ENCODE data around the gene HS6ST2. TPM values are rescaled to one million over a fixed set of nuclear protein-coding genes. Genes with fewer than 3 reads are reported as not detected.
"Not testable (repeated sequence)": the region's sequence is repeated elsewhere in the genome, so short reads cannot be mapped to it uniquely, and the experiment has no call there.

Gene HS6ST2
- 1.2 TPM for total RNA-seq

DNA sequence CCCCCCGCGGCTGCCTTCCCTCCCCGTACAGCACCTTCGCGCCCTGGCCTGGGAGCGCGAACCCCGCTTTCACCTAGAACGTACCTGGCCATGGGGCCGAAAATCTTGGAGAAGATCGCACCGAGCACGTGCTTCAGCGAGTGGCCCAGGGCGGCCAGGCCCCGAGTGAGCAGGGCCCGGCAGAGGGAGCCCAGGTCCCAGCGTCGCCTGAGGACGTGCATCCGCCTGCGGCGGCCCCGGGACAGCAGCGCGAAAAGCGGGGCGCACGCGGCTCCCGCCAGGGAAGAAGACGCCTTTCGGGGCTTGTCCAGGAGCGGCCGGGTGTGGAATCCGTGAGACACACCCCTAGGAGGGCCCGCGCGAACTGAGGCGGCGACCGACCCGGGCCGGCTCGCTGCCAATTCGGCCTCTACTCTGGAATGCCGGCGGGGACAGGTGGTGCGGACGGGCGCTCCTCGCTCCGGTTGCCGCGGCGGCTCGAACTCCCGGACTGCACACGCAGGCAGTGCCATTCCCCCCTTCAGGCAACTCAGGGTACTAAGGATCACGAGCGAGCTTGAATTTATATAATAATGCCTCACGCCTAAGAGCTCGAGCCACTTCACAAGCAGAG, at the start of gene HS6ST2:
TSS of gene HS6ST2 (minus strand) at position 539 of the 613 bp plus-strand sequence.
- no peak for DNase-seq (ENCODE audit: low spot score)

DNA sequence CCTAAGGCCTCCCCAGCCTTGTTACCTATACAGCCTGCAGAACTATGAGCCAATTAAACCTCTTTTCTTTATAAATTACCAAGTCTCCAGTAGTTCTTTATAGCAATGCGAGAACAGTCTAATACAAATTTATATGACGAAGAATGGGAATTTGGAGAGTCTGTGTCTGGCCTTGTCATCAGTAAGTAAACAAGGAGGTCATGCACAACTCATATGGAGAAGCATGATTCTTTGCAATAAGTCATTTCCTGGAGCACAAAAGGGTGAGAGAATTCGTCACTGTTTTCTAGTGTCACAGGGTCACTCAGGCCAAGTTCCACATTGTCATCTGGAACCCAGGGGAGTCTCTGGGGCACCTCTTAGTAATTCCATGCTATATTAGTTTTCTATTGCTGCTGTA, 49.0 kb upstream of the HS6ST2 start:
- no peak for DNase-seq (ENCODE audit: low spot score)

DNA sequence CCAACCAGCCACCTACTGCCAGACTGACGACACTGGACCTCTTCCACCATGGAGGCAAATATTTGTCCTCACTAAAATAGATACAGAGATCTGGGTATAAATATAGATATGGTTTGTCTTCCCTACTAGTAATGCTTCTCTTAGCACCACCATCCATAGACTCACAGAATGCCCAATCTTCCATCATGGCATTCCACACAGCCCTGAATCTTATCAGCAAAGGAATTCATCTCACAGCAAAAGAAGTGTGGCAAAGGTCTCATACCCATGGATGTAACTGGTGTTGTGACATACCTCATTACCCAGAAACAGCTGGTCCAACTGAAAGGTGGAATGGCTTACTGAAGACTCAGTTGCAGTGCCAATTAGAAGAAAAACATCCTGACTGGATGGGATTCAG, 47.2 kb upstream of the HS6ST2 start:
- DNase-seq (ENCODE audit: low spot score) = no peak

DNA sequence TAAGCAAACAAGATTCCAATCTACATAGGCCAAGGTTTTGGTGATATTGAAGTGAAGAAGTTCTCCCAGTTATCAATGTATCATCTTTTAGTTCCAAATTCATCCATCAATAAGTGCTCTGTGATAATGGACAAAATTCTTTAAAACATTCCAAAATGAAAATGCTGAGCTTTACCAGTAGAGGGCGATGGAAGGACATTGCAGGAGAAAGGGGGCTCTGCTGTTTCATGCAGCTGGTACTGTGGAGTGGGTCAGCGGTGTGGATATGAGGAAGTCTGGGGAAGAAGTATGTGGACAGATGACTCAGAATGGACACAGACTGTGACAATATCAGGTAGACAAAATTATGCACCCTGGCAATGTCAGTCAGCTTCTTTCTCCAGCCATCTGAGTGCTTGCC, 46.6 kb upstream of the HS6ST2 start:
- no peak for DNase-seq (ENCODE audit: low spot score)

DNA sequence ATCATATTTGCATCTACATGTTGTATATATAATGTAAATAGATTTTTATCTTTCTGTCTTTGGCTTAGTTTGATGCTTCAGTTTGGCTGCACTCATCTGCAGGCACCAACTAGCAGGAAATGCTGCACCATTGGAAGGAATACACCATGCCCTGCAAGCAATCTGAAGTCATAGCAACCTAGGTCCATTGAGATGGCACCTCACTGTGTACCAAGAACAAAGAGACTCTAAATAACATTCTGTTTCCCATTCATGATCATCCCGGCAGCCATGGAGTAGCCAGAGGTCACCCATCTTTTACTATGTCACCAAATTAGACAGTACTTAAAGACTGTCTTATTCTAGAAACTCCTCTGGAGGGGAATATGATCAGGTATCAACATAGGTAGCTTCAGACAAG, 40.8 kb upstream of the HS6ST2 start:
- no peak for DNase-seq (ENCODE audit: low spot score)

DNA sequence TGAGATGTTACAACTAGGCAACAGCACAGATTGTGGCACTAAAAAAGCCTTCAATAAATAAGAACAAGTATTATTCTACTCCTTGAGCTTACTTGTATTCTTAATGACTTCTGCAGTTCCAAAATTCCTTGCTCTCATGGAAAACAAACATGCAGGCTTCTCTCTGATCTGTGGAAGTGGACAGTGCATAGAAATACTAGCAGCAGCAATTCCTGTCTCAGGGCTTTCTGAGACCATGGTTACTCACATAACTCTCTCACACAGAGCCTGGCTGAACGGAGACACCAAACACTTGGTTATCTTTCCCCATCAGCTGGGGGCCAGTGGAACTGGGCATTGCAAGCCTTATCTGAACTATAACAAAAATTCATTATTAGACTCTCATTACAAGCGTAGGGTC, 32.4 kb upstream of the HS6ST2 start:
- DNase-seq (ENCODE audit: low spot score) = no peak

DNA sequence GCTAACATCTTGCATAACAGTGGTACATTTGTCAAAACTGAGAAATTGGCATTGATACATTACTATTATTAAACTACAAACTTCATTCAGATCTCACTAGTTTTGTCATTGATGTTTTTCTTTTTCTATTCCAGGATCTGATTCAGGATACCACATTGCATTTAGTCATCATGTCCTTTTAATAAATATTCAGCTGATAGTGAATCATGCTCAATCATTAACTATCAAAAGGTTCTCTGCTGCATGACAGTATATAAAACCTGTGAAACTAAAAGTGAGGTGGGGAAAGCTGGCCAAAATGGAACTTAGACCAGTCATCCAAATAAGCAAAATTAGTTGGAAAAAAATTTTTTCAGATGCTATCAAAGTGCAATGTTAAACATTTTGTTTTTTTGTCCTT, 28.1 kb upstream of the HS6ST2 start:
- DNase-seq (ENCODE audit: low spot score) = no peak

DNA sequence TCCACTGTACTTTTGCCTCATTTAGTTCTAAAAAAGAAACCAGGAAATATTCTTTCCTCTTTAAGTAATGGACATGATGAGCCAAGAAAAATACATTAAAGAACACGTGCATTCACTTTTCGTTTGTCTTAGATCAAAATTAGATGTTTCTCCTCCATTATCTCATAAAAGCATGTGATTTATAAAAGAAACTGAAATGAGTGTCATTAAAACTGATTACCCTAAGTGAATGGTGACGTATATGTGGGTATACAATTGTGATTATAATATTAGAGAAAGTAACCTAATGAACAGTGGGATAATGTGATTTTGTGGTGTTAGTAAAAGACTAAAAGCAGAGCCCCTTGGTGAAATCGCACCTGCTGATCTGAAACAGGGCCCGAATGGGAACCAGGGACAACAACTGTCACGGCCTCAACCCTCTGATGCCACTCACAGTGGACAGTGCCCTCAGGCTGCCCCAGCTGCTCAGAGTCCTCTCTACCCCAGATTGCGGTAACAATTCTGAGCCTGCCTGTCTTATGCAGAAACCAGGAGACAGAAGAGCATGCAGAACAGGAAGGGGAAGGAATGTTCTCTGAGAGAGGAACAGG, 25.7 kb upstream of the HS6ST2 start:
- no peak for DNase-seq (ENCODE audit: low spot score)

DNA sequence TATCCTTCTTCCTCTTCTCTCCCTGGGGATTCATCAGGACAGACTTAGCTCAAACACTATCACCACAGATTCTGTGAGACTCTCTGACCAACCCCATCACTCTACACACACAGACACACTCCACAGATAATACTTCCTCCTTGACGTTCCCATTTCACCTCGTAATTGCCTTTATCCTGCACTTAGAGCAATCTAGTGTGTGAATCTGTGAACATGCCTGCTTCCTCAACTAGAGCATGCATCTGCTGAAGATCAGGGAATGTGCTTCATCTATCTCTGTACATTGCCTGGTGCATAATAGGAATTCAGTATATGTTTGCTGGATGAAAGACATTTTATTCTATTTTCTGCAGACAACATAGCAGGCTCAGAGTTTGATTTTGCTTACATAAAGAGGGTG, 25.1 kb upstream of the HS6ST2 start:
- no peak for DNase-seq (ENCODE audit: low spot score)

DNA sequence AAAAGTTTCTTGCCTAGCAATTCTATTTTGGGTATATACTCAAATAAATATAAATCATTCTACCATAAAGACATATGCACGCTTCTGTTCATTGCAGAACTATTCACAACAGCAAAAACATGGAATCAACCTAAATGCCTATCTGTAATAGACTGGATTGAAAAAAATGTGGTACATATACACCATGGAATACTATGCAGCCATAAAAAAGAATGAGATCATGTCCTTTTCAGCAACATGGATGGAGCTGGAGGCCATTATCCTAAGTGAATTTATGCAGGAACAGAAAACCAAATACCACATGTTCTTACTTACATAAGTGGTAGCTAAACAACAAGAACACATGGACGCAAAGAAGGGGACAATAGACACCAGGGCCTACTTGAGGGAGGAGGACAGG, 21.6 kb upstream of the HS6ST2 start:
- not testable (repeated sequence) for DNase-seq (ENCODE audit: low spot score)

DNA sequence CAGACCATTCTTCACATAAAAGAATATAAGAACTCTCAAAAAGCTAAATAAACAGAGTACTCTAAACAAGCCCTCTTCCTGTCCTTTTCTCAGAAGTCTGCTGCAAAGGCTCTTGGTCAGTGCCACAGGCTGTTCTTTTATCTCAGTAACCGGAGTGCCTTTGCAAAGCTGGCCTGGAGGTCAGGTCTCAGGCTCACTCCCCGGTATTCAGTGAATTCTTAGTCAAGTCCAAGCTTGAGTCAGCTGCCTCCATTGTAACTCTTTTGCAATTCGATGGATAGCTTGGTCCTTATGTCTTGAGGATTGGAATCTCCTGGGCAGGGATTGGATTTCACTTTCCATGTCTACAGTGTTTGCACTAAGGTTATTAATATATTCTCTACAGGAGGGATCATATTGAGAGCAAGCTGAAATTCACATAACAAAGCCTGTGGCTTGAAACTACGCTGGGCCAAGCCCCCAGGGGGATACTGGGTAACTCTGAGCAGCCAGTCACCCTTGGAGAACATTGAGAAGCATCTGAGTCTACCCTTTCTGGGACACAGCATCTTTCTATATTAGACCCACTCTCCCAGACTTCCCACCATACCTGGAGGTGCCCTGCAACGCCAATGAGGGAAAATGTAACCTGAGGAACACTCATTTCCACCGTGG, 10.0 kb upstream of the HS6ST2 start:
- DNase-seq (ENCODE audit: low spot score) = no peak

DNA sequence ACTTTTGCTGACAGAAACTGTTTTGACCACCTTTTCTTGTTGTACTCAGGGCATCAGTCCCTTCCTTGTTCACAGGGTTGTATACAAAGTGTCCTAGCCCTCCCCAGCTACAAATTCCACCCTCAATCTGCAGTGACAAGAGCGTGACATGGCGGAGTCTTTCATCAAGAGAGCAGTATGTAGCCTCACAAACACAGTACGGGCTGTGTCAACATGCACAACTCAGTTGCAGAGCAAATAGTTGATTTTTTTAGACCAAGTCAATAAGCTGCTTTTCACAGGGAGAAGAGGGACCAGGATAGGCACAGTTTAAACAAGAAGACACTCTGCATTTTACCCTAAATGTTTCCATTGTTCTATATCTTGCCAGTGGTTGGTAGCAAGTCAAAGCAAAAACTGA, 8.6 kb upstream of the HS6ST2 start:
- no peak for DNase-seq (ENCODE audit: low spot score)

DNA sequence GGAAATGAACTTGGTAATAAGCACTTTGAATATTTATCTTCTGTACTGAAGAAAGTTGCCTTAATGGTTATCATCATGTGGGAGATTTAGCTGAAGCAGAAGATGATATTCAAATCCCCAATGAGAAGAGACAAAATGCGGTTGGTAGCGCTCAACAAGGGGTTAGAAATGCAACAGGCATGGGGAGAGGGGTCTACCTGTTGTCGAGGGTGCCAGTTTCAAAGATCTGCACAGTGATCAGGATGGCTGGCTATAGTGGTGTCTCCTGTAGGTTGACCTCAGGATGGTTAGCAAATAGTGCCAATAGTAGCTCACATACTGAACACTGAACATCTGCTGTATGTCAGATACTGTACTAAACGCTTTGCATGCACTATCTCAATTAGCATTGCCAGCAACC, 7.0 kb upstream of the HS6ST2 start:
- no peak for DNase-seq (ENCODE audit: low spot score)

DNA sequence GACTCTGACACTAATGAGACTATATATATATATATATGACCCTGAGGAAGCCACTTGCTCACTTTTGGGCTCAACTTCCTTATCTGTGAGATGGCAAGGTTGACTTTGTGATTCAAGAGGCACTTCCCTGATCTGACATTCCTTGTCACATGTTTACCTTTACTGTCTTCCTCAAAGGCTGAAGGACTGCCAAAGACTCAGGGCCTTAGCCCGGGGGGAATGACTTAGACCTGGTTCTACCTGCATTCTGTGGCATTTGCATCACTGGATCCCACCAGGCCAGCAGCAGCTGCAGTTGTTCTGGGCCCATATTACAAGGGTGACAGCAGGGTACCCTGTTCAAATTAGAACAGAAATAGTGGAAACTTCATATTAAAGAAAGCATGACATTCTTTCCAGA, 3.1 kb upstream of the HS6ST2 start:
- no peak for DNase-seq (ENCODE audit: low spot score)

DNA sequence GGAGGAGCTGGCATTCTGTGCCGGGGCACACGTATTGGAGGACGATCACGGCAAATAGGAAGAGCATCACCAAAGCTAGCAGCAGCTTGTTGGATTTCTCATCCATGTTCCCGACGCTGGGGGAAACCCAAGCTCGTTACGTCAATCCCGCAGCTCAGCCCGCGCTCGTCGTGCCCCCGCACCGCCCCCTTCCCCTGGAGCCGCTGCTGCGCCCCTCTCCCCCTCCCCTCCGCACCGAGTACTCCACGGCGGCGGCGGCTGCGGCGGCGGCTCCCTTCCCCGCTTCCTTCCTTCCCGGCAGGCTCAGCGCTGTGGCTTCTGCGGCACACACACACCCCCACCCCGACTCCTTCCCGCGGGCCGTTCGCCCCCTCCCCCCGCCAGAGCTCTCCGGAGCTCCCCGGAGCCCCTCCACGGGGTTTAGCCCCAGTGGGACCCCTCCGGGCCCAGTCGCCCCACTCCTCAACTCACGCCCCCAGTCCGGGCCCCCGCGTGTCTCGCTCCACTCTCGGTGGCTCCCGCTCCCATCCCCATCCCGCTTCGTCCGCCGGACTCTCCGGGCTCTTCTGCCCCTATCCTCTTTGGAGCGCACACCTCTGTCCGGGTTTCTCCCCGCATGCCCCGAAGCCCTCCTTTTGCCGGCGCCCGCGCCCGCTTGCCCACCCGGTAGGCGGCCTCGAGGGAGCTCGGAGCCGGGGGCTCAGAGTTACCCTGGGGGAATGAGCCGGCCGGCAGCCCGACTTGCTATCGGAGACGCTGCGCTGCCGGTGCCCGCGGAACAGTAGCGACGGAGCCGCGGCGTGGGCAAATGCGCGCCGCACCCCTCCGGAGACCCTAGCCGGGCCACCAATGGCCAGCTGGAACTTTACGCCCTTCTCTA, 978 bp downstream of the HS6ST2 start:
- no peak for DNase-seq (ENCODE audit: low spot score)

DNA sequence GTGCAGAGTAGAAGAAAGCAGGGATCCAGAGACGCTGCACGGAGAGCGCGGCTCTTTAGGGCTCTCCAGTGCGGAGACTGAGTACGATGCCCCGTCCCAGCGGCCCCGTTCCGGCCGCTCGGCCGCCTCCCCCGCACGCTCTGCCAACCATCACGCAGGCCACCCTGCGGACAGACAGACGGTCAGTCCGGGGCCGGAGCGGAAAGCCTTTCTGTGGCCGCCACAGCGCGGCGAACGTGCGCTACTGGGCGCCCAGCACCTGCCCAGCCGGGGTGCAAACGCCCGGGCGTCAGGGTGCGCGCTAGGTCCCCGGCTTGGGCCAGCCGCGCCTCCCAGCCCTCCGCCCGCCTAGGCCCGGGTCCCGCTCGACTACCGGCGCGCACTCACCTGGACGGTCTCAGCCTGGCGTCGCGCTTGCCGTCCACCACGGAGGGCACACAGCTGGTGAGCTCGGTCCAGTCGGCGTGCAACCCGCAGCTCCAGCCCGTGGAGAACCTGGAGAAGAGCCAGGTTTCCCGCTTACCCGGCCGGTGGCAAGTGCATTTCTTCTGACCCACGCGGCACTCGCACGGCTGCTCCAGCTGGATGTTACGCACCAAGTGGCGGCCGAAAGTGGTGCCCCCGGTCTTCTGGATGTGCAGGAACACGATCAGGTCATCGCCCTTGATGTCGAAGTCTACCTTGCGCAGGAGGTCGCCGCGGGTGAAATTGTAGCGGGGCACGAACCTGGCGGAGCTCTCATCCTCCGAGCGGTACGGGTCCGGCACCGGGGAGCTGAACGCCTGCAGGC, 1.8 kb downstream of the HS6ST2 start:
- no peak for DNase-seq (ENCODE audit: low spot score)

DNA sequence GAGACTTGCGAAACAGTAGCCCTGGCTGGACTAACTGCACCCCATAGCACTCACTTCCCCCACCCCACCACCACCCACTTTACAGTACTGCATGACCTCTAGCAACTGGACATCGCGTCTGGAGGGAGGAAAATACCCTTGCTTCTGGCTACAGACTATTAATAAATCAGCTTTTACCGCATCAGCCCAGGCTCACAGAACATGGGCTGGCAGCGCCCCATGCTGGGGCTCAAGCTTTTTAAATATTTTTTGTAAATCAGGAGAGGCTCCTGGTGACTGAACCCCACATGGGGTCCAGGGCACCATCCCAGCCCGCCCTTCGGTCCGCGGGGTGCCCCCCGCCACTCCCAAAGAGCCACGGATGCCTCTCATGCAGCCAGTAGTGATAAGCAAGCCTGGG, 2.7 kb downstream of the HS6ST2 start:
- DNase-seq (ENCODE audit: low spot score) = no peak

DNA sequence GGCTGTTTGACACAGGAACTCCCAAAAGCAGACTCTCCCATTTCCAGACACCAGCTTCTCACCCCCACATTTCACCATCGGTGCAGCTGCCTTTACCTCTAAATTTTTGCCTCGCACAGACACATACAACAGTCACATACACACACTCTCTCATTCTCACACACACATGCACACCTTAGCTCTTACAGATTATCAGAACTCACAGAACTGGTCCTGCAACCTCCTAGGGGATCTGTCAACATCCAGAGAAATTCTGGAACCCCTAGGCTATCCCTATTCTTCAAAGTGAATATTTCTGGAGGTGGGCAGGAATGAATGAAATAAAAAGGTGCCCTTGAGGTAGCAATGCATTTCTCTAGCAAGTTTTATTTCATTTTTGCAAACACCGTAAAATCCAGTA, 4.1 kb downstream of the HS6ST2 start:
- no peak for DNase-seq (ENCODE audit: low spot score)

DNA sequence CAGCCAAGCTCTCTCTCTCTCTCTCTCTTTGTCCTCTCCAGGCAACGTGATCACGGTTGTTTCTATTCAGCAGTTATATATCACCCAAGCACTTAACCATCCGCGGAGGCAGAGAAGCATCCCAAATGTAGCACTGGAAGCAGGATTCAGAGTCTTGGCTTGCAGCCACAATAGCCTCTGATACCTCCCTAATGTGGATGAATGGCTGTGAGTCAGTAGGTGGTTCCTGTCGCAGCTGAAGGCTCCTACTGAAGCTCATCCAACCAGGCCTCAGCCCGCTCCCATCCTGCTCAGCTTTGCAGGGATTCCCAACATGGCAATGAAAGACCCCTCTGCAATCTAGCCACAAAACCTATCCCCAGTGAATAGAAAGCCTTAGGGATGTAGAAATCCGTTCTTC, 5.1 kb downstream of the HS6ST2 start:
- DNase-seq (ENCODE audit: low spot score) = no peak

DNA sequence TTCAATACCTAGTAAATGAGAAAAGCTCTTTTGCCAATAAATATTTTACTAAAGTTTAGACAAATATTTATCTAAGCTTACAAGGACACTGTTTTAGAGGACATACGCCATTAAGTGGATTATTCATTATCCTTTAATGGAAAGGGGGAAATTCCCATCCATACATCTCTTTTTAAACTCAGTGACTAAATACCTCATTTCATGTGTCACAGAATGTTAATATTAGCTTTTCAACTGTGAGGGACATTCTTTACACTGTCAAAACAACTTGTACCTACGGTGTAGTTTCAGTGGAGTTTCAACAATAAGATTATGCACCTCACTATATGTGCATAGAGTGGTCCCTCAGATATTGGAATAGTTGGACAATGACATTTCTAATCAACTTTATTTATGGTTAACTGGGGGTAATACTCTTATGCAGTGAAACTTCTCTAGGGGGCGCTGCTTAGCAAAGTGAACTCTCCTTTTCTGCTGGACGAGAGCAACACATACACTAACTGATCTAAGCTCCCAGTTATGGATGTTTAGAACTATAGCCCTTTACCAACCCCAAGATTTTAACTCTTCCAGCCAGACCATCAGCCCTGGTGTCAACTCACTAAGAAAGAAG, 9.7 kb downstream of the HS6ST2 start:
- no peak for DNase-seq (ENCODE audit: low spot score)

DNA sequence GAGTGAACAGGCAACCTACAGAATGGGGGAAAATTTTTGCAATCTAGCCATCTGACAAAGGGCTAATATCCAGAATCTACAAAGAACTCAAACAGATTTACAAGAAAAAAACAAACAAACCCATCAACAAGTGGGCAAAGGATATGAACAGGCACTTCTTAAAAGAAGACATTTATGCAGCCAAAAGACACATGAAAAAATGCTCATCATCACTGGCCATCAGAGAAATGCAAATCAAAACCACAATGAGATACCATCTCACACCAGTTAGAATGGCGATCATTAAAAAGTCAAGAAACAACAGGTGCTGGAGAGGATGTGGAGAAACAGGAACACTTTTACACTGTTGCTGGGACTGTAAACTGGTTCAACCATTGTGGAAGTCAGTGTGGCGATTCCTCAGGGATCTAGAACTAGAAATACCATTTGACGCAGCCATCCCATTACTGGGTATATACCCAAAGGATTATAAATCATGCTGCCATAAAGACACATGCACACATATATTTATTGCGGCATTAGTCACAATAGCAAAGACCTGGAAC, 13.3 kb downstream of the HS6ST2 start:
- DNase-seq (ENCODE audit: low spot score) = not testable (repeated sequence)
